GM23248 (cell line): ENCODE results near the gene P2RX3. TPM values are rescaled to one million over a fixed set of nuclear protein-coding genes. Genes with fewer than 3 reads are reported as not detected.

Experiments used
- DNase-seq: peaks from one replicate; pipeline ENCODE4 v3.0.0-alpha.2; 2015
- H2AFZ ChIP-seq: fragments of 200-600 bp; sonication (generic); 2 replicates; pipeline ENCODE4 v1.6.1; 2016; ENCODE audit warnings: antibody characterized with exemption
- H3F3A ChIP-seq: fragments of 200-600 bp; sonication (generic); 2 replicates; pipeline ENCODE4 v1.6.1; 2016; ENCODE audit warnings: mild to moderate bottlenecking, antibody characterized with exemption, mixed run types; ENCODE audit not compliant: insufficient read depth
- H3K27ac ChIP-seq: fragments of 200-600 bp; sonication (generic); 2 replicates; pipeline ENCODE4 v1.5.1; 2016; ENCODE audit warnings: mild to moderate bottlenecking
- H3K27me3 ChIP-seq: fragments of 200-600 bp; sonication (generic); replicated peaks from 2 replicates; pipeline ENCODE4 v1.6.1; 2016; ENCODE audit warnings: mild to moderate bottlenecking; ENCODE audit not compliant: insufficient read depth
- H3K36me3 ChIP-seq: fragments of 200-600 bp; sonication (generic); 2 replicates; pipeline ENCODE4 v1.6.1; 2016; ENCODE audit warnings: low read depth, mild to moderate bottlenecking
- H3K4me1 ChIP-seq: fragments of 200-600 bp; sonication (generic); 2 replicates; pipeline ENCODE4 v1.6.1; 2016; ENCODE audit warnings: mild to moderate bottlenecking; ENCODE audit not compliant: insufficient read depth
- H3K4me2 ChIP-seq: fragments of 200-600 bp; sonication (generic); one replicate; pipeline ENCODE4 v1.6.1; 2016; ENCODE audit warnings: mild to moderate bottlenecking; ENCODE audit not compliant: unreplicated experiment
- H3K4me3 ChIP-seq: fragments of 200-600 bp; sonication (generic); 2 replicates; pipeline ENCODE4 v1.5.1; 2016; ENCODE audit warnings: mild to moderate bottlenecking
- H3K79me2 ChIP-seq: fragments of 200-600 bp; sonication (generic); 2 replicates; pipeline ENCODE4 v1.6.1; 2016; ENCODE audit warnings: mild to moderate bottlenecking; ENCODE audit not compliant: insufficient read depth
- H3K9ac ChIP-seq: fragments of 200-600 bp; sonication (generic); 2 replicates; pipeline ENCODE4 v1.6.1; 2016; ENCODE audit warnings: mild to moderate bottlenecking
- H3K9me2 ChIP-seq: fragments of 200-600 bp; sonication (generic); 2 replicates; pipeline ENCODE4 v1.6.1; 2016; ENCODE audit warnings: mixed run types, mild to moderate bottlenecking, moderate library complexity; ENCODE audit not compliant: insufficient read depth
- H3K9me3 ChIP-seq: fragments of 200-600 bp; sonication (generic); one replicate; pipeline ENCODE4 v1.6.1; 2017; ENCODE audit warnings: low read depth
- H4K20me1 ChIP-seq: fragments of 200-600 bp; sonication (generic); 2 replicates; pipeline ENCODE4 v1.6.0; 2016; ENCODE audit not compliant: insufficient read depth
- EZH2 ChIP-seq: fragments of 200-600 bp; sonication (generic); IDR thresholded peaks from 2 replicates; pipeline ENCODE4 v1.6.1; 2018; ENCODE audit warnings: antibody characterized with exemption, mild to moderate bottlenecking; ENCODE audit not compliant: insufficient read depth, poor library complexity, severe bottlenecking
- EZH2phosphoT487 ChIP-seq: fragments of 200-600 bp; sonication (generic); IDR thresholded peaks from 2 replicates; pipeline ENCODE4 v1.6.1; 2018; ENCODE audit warnings: antibody characterized with exemption, moderate library complexity, mild to moderate bottlenecking, low read depth; ENCODE audit not compliant: insufficient read depth
- WGBS, 2 experiments: methylation state at CpG; one replicate each; pipeline ENCODE4 v1.1.6; 2015 to 2017; ENCODE audit warnings: low lambda C conversion rate in 2 of 2, low coverage in 1 of 2; ENCODE audit errors: missing lambda C conversion rate in 2 of 2; 5-methylcytosine and 5-hydroxymethylcytosine counted together
- in situ Hi-C: fragments of 300-500 bp; cut with MboI; formaldehyde crosslinking; loops from 2 replicates; pipeline ENCODE4 v1.15.0; 2020
- polyA plus RNA-seq: library from polyadenylated mRNA; unstranded; fragments of >200 nt; fragmentation: Nextera tagmentation; extraction: Ambion mirVana; gene quantifications from 2 replicates; pipeline ENCODE4 v1.2.1, GENCODE V29; 2016
- total RNA-seq: library from RNA; depleted of rRNA; stranded (reverse); fragments of >200 nt; shearing (Covaris generic); gene quantifications from 2 replicates; pipeline ENCODE4 v1.2.3, GENCODE V29; 2014

The P2RX3 gene
- total and polyA plus RNA-seq, 2 experiments from 2014 or later = 0.10 TPM; not detected in 1

GRCh38 chr11:57309106-57310059 is 28.8 kb upstream of the P2RX3 start:
- H3K4me2 ChIP-seq = no peak overlapping the region

GRCh38 chr11:57310091-57310490 is 28.1 kb upstream of the P2RX3 start:
- no peaks in the 10 kb centered on the region for H3K27me3 ChIP-seq
- H3K79me2 ChIP-seq = peaks cover 69% of the 10 kb centered on the region
- no peaks in the 10 kb centered on the region for H4K20me1 ChIP-seq
- peak overlapping the region; percentile 68 for H3K4me2 ChIP-seq
- H3F3A ChIP-seq = peaks cover 32% of the 10 kb centered on the region
- in situ Hi-C loops = no loop called here
- WGBS, 2 experiments = 24 to 35% methylated on average over 6 of the region's 6 CpGs
- peaks cover 27% of the 10 kb centered on the region for H3K36me3 ChIP-seq
- H3K27ac ChIP-seq = peak overlapping the region; percentile 85
- no peak for DNase-seq
- no peaks in the 10 kb centered on the region for H3K9me3 ChIP-seq
- peak overlapping the region; percentile 68 for H3K4me3 ChIP-seq
- peaks cover 48% of the 10 kb centered on the region for H3K4me1 ChIP-seq
- no peak overlapping the region for H2AFZ ChIP-seq
- peak overlapping the region; percentile 75 for H3K9ac ChIP-seq
- TF ChIP-seq EZH2phosphoT487 (no peak), EZH2 (no peak)
- H3K9me2 ChIP-seq = no peaks in the 10 kb centered on the region

More at GRCh38 chr11:57309106-57310059, 28.8 kb upstream of the P2RX3 start:
- Histone ChIP-seq H3F3A (peaks cover 36% of the 10 kb centered on the region), H3K9me2 (no peaks in the 10 kb centered on the region), H3K79me2 (peaks cover 70% of the 10 kb centered on the region), H3K27ac (no peak overlapping the region; the same call in 1 of the 2 replicates), H3K27me3 (no peaks in the 10 kb centered on the region), H3K4me1 (peaks cover 55% of the 10 kb centered on the region), H4K20me1 (no peaks in the 10 kb centered on the region), H3K9ac (peak overlapping the region; percentile 75; the same call in 1 of the 2 replicates), H2AFZ (no peak overlapping the region), H3K36me3 (peaks cover 27% of the 10 kb centered on the region), H3K9me3 (no peaks in the 10 kb centered on the region), H3K4me3 (no peak overlapping the region)
- in situ Hi-C loops = no loop called here
- no peak for DNase-seq
- 91 to 92% methylated on average over 24 of the region's 24 CpGs for WGBS, 2 experiments
- TF ChIP-seq EZH2 (no peak), EZH2phosphoT487 (no peak)

- Histone ChIP-seq H4K20me1 (no peaks in the 10 kb centered on the region), H3K9me2 (no peaks in the 10 kb centered on the region), H3K4me3 (peak overlapping the region; percentile 68), H3K27ac (peak overlapping the region; percentile 85), H3K4me2 (peak overlapping the region; percentile 68), H3K27me3 (no peaks in the 10 kb centered on the region), H3K9ac (peak overlapping the region; percentile 75), H3K9me3 (no peaks in the 10 kb centered on the region), H3K36me3 (peaks cover 27% of the 10 kb centered on the region), H3K79me2 (peaks cover 69% of the 10 kb centered on the region), H3F3A (peaks cover 30% of the 10 kb centered on the region), H3K4me1 (peaks cover 42% of the 10 kb centered on the region), H2AFZ (no peak overlapping the region)
- in situ Hi-C loops = no loop called here
- whole genome bisulfite sequencing, 2 experiments = 8 to 11% methylated on average over 6 of the region's 6 CpGs
- TF ChIP-seq EZH2 (no peak), EZH2phosphoT487 (no peak)
- DNase-seq = peak; percentile 67
Observed at GRCh38 chr11:57310630-57311086, 27.5 kb upstream of the P2RX3 start.

GRCh38 chr11:57311109-57311936 is 26.8 kb upstream of the P2RX3 start:
- H3K4me2 ChIP-seq = peak overlapping the region; percentile 68

More at GRCh38 chr11:57311109-57311936, 26.8 kb upstream of the P2RX3 start:
- Histone ChIP-seq H3K9me3 (no peaks in the 10 kb centered on the region), H3K4me1 (peaks cover 38% of the 10 kb centered on the region), H3K79me2 (peaks cover 69% of the 10 kb centered on the region), H3F3A (peaks cover 33% of the 10 kb centered on the region), H2AFZ (no peak overlapping the region), H3K27ac (peak overlapping the region; percentile 85), H3K4me3 (peak overlapping the region; percentile 68), H3K27me3 (no peaks in the 10 kb centered on the region), H3K36me3 (peaks cover 32% of the 10 kb centered on the region), H4K20me1 (peaks cover 4% of the 10 kb centered on the region; the same call in 1 of the 2 replicates), H3K9ac (peak overlapping the region; percentile 75), H3K9me2 (no peaks in the 10 kb centered on the region)
- no peak for TF ChIP-seq EZH2
- no peak for TF ChIP-seq EZH2phosphoT487
- in situ Hi-C loops = no loop called here
- 0 to 1% methylated on average over 21 to 31 of the region's 31 CpGs for WGBS, 2 experiments
- peak; percentile 97 for DNase-seq
